Right lung (tissue), 5 donors: ENCODE measurements around the gene EGFL6. TPM values are rescaled to one million over a fixed set of nuclear protein-coding genes. Genes with fewer than 3 reads are reported as not detected.
A peak's percentile ranks its signal among the peaks of the same experiment; 100 is the strongest.
"Not testable (repeated sequence)": the region's sequence is repeated elsewhere in the genome, so short reads cannot be mapped to it uniquely, and the experiment has no call there.

Source experiments
- DNase-seq, 2 donors: peaks; one replicate each; pipeline ENCODE4 v3.0.0-alpha.2; 2013
- polyA plus RNA-seq, 5 donors: library from polyadenylated mRNA; unstranded; fragments of 120-200 nt; gene quantifications; one replicate each; pipeline versions ENCODE4 v1.2.1 to v1.2.3, GENCODE V29; 2013; ENCODE audit warnings: inconsistent platforms in 1 of 5, low replicate concordance in 1 of 5; ENCODE audit not compliant: insufficient read length in 5 of 5, insufficient read depth in 1 of 5

Gene EGFL6
- polyA plus RNA-seq, 5 donors = 63.5 to 88.2 (median 72.6) TPM

DNA sequence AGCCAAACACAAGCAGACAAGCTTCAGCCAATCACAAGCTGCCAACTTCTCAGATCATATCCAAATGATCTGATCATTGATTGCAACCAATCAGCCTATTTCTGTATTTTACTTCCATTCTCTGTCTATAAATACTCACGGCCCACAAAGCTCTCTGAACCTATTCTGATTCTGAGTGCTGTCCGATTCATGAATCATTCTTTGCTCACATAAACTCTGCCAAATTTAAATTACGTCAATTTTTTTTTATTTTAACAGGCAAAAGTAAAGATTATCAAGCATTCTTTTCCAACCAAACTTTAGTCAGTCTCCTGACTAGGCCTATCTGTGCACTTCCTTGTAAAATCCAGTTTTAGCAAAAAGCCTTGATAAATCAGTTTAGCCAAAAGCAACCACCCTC is 81.7 kb downstream of the EGFL6 start:
- DNase-seq = no peak

DNA sequence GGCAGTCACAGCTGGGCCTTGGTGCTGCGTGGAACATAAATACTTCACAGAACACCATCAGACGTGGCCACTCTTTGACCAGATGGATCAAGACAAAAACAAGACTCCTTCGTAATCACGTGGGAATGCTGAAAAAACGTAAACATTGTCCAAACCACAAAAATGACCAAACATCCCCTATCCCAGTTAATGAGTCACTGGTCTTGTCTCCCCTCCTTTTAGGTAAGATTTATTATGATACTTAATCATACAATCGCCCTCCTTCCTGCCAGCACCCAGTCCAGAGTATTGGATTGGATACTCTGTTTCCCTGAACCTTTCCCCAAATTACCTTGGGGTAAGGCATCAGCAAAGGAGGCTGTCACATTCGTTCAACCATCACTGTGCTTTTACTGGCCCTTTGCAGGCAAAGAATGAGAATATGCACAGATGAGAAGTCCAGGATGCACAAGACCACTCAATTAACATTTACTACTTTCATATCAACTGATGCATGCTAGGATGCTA is 82.9 kb downstream of the EGFL6 start:
- DNase-seq = no peak

DNA sequence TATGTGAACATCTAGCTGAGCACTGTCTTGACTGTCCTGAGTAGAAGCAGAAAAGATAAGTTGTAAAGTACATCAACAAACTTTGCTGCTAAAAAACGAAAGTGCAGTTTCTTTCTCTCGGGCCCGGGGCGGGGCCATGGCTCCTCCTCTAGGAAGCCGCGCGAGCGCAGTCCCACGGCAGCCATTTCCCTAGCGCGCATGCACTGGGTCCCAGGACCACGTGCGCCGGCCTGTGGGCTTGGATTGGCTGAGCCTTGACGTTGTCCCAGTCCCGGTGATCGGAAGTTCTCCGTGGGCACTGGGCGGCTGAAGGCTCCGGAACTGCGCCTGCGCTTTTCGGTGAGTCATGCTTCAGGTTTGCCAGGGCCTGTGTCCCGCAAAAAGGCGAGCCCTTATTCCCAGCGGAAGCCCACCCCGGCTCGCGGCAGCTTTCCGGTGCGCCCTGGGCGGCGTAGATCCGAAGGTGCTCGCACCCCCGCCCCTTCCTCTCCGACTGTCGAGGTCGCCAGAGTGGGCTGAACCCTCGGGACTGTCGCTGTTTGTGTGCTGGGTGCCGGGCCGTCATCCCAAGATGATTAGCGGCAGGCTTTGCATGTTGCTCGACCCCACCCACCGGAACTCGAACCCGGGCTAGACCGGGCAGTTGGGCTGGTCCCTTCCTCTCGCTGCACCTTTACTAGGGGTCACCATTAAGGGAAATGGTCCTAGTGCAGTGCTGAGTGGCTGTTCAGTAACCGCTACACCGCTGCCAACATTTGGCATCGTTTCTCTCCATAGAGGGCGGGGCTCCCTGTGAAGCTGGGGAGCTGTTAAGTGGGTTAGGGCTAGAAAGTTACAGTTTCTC is 83.7 kb downstream of the EGFL6 start, which contains the start of gene TCEANC:
TSS of gene TCEANC (plus strand) at position 292 of the 844 bp plus-strand sequence. CDS start 9,368 bp downstream, outside the sequence.
- DNase-seq = peak; percentile 91 to 93

DNA sequence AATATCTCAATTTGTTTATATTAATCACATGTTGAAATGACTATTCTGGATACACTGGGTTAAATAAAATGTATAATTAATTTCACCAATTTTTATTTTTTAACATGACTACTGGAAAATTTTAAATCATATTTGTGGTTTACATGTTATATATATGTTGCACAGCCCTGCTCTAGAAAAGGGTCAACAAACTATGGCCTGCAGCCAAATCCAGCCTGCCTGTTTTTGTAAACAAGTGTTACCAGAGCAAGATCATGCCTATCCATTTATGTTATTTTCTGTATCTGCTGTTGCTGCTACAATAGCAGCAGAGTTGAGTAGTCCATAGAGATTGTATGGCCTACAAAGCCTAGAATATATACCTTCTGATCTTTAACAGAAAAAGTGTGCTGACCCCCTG is 84.7 kb downstream of the EGFL6 start:
- no peak for DNase-seq

GRCh38 chrX:13655674-13656073 is 86.3 kb downstream of the EGFL6 start:
- DNase-seq = no peak

DNA sequence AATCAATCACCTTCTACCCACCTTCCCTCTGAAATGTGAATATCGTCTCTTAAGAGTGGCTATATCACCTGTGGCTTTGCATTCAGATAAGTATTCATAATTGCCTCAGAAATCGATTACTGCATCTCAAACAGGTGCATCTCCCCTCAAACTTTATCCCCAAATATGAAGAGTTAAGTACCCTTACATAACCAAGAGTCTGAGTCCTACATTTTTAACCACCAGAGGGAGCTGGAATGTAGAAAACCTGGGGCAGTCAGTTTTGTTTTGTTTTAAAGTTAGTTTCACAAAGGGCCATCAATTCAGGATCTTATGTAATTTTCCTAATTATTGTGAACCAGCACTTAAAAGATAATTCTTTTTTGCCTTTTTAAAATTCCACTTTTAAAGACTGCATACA is 89.2 kb downstream of the EGFL6 start:
- DNase-seq = peak in 1 of 2 donors; percentile 45

- no peak for DNase-seq
Measured at GRCh38 chrX:13659063-13659462, 89.7 kb downstream of the EGFL6 start.

DNA sequence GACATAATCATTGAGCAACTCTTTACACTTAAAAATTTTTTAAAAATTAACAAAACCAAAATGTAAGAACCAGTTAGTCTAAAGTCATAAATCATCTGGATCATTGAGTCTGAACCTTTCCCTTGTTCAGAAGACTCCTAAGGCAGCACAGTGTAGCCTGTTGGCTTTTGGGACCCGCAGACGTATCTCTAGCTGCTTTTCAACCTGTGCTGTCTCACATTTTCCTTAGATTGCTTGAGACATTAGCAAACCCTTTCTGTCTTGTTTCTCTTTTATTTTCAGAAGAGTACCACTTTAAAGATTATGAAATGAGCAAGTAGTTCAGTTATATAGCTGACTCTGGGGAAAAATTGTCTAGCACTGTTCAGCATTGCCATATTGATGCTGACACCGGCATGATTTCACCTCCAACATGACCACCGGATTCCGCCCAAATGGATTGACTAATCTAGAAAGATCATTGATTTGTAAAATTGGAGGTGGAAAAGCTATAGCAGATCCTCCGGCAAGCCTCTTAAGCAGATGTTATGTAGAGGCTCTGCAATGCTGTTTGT is 92.4 kb downstream of the EGFL6 start:
- no peak for DNase-seq

DNA sequence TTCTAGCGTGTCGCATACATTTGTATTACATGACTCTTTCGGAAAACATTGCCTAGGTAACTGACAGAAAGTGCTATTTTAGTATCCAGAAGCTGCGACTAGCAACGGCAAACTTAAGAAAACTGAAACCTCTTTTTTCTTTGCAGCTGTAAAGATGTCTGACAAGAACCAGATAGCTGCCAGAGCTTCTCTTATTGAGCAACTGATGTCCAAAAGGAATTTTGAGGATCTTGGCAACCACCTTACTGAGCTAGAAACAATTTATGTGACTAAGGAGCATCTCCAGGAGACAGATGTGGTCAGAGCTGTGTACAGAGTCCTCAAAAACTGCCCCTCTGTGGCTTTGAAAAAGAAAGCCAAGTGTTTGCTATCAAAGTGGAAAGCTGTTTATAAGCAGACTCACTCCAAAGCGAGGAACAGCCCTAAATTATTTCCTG is 93.0 kb downstream of the EGFL6 start:
- DNase-seq = no peak

GRCh38 chrX:13664020-13664419 is 94.6 kb downstream of the EGFL6 start:
- DNase-seq = no peak

- DNase-seq = no peak
Measured at GRCh38 chrX:13666836-13667235, 97.4 kb downstream of the EGFL6 start.

GRCh38 chrX:13667919-13668318 is 98.5 kb downstream of the EGFL6 start:
- no peak for DNase-seq

DNA sequence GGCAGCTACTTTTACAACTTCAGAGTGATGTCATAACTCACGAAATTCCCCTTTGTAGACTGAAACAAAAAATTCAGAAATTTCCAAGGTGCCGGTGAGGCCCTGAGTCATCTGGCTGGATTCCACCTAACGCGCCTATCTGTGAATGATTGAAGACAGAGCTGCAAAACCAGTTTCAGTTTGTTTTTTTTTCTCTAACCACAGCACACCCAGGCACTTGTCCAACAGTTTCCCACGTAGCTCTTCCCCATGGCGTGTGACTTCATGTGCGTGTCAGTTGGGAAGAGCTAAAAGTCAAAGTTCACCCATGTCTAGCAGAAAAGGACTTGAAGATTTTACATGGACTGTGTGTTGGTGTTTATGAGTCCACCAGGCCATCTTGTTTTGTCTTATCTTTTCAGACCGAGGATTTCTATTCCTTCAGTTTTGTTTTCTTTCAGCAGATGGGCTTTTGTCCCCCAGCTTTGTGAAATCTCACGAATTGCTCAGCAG is 99.9 kb downstream of the EGFL6 start:
- DNase-seq = peak; percentile 55

- DNase-seq = not testable (repeated sequence)
Measured at GRCh38 chrX:13669755-13670154, 100.4 kb downstream of the EGFL6 start.

GRCh38 chrX:13670197-13670596 is 100.8 kb downstream of the EGFL6 start:
- no peak for DNase-seq

DNA sequence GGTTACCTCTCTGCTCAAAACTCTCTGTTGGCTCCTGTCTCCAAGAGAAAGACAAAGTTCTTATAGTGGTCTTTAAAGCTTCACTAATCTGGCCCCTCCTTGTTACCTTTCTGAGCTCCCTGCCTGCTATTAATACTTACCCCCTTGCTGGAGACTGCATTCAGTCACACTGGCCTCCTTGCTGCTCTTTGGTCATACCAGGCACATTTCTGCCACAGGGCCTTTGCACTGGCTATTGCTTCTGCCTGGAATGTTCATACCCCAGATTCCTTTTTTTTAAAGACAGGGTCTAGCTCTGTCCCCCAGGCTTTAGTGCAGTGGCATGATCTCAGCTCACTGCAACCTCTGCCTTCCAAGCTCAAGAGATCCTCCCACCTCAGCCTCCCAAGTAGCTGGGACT is 103.6 kb downstream of the EGFL6 start:
- DNase-seq = no peak

DNA sequence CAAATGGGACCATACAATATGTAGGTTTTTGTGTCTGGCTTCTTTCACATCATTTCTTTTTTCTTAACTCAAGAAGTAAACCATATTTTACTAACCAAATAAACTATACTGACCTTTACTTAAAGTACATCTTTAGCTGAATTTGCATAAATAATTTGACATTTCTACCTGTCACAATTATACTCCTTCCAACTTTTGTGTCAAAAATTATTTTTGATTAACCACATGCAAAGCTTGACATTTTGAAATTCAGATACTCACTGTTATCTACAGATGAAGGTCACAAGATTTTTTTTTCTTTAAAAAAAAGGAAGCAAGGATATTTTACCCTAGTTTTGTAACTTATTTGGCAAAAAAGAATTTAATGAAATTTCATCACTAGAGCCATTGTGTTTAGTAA is 107.5 kb downstream of the EGFL6 start:
- DNase-seq = no peak

- DNase-seq = not testable (repeated sequence)
Measured at GRCh38 chrX:13679700-13680099, 110.3 kb downstream of the EGFL6 start.

DNA sequence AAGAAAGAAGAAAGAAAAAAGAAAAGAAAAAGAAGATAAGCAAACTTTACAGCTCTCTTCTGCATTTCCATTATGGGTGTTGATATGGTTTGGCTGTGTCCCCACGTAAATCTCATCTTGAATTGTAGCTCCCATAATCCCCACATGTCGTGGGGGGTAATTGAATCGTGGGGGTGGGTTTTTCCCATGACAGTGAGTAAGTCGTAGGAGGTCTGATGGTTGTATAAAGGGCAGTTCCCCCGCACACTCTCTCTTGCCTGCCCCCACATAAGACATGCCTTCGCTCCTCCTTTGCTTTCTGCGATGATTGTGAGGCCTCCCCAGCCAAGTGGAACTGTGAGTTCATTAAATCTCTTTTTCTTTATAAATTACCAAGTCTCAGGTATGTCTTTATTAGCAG is 112.2 kb downstream of the EGFL6 start:
- DNase-seq = no peak
